Breast epithelium (tissue), 4 donors: Measurements from ENCODE around the gene C12orf50. TPM values are rescaled to one million over a fixed set of nuclear protein-coding genes. Genes with fewer than 3 reads are reported as not detected.
"Not testable (repeated sequence)": the region's sequence is repeated elsewhere in the genome, so short reads cannot be mapped to it uniquely, and the experiment has no call there.

Source experiments
- DNase-seq, 2 donors: peaks; one replicate each; pipeline ENCODE4 v3.0.0-alpha.2; 2019; ENCODE audit warnings: low spot score in 2 of 2
- H3K27ac ChIP-seq, 2 donors: fragments of 200-600 bp; sonication (generic) in 1 of 2; one replicate each; pipeline ENCODE4 v1.5.1; 2016 to 2019; ENCODE audit warnings: mild to moderate bottlenecking in 1 of 2
- H3K27me3 ChIP-seq, 2 donors: fragments of 200-600 bp; sonication (generic) in 1 of 2; one replicate each; pipeline versions ENCODE4 v1.5.1 to v1.6.0; 2017 to 2019; ENCODE audit warnings: control low read depth in 1 of 2, mild to moderate bottlenecking in 1 of 2
- H3K36me3 ChIP-seq: fragments of 200-600 bp; one replicate; pipeline ENCODE4 v1.5.1; 2019
- H3K4me1 ChIP-seq, 2 donors: fragments of 200-600 bp; sonication (generic); one replicate each; pipeline ENCODE4 v1.5.1; 2016 to 2019; ENCODE audit warnings: control low read depth in 1 of 2
- H3K4me3 ChIP-seq, 3 donors: fragments of 200-600 bp; sonication (generic); 1 replicate in 2 of 3; 2 replicates in 1 of 3; pipeline ENCODE4 v1.5.1; 2016 to 2019; ENCODE audit warnings: mild to moderate bottlenecking in 3 of 3, moderate library complexity in 2 of 3
- H3K9me3 ChIP-seq, 2 donors: fragments of 200-600 bp; sonication (generic) in 1 of 2; one replicate each; pipeline ENCODE4 v1.5.1; 2016 to 2019; ENCODE audit warnings: control low read depth in 1 of 2
- CTCF ChIP-seq, 3 donors: fragments of 450-650 bp; IDR thresholded peaks; one replicate each; pipeline ENCODE4 v1.5.1; 2016 to 2017; ENCODE audit warnings: antibody characterized with exemption in 3 of 3, mild to moderate bottlenecking in 3 of 3, moderate library complexity in 3 of 3
- POLR2A ChIP-seq: fragments of 450-650 bp; IDR thresholded peaks from one replicate; pipeline ENCODE4 v1.6.1; 2016; ENCODE audit warnings: antibody characterized with exemption, mild to moderate bottlenecking, moderate library complexity
- POLR2AphosphoS5 ChIP-seq, 3 donors: sonication (generic); formaldehyde crosslinking; IDR thresholded peaks; one replicate each; pipeline ENCODE4 v1.6.1; 2017; ENCODE audit warnings: antibody characterized with exemption in 3 of 3
- intact Hi-C: fragments of 100-400 bp; cut with DNase I; formaldehyde crosslinking; loops from one replicate; pipeline ENCODE4 v1.15.1; 2023; ENCODE audit warnings: low total_unique reads
- total RNA-seq, 3 donors: library from RNA; depleted of rRNA; stranded (reverse); fragments of >200 nt; gene quantifications; one replicate each; pipeline ENCODE4 v1.1.0, GENCODE V29; 2016

C12orf50 gene
- total RNA-seq, 3 donors from 2014 or later, result not detected

DNA sequence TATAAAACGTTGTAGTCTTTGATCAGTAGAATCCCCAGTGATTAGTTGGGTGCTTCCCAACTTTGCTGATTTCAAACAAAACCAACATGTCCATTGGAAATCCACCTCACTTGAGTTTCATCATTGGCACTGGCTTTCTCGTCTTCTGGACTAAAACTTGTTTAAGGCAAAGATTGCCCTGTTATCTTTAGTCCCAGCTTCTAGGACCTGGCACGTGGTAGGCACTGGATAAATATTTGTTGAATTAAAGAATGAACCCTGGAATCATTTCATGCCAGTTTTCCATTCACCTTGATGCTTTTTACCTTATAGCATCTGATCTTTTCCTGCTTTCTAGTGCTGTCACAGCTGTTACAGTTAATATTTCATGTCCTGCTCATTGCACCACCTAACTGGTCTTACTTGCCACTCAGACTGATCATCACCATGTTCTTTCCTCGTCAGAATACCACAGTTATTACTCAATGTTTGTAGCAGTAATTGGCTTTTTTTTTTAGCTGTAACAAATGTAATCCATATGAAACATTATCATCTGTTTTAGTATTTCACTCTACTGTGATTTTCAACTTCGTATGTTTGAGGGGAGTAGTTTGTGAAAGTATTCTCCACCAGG is 7.3 kb upstream of the C12orf50 start:
- H3K27ac ChIP-seq, result no peak overlapping the region
- H3K9me3 ChIP-seq, result no peaks in the 10 kb centered on the region
- no peaks in the 10 kb centered on the region for H3K4me1 ChIP-seq
- intact Hi-C loops, result no loop called here
- no peak for DNase-seq
- TF ChIP-seq POLR2A, result no peak
- no peak for TF ChIP-seq CTCF (IDR thresholded peaks at IDR 0.05)
- TF ChIP-seq POLR2AphosphoS5 (IDR thresholded peaks at IDR 0.05), result no peak
- H3K36me3 ChIP-seq, result no peaks in the 10 kb centered on the region
- H3K4me3 ChIP-seq, result peak overlapping the region; percentile 55 to 91 (median 76)
- no peaks in the 10 kb centered on the region for H3K27me3 ChIP-seq

DNA sequence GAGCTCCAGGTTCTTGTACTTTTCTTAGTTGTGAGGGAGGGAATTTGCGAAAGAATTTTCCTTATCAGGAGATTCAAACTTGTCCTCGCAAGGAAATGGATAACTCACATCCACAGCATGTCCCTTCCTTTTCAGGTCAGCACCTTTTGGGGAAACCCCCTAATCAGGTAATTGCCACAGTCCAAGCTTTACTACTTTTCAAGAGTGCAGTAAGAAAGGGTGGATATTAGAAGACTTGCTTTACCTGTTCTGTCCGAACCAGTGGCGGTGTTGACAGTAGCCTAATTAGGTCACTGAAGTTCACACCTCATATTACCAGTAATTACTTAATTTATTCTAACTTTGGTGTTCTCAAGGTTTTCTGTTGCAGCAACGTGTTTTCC is 6.7 kb upstream of the C12orf50 start:
- Histone ChIP-seq H3K36me3 (no peaks in the 10 kb centered on the region), H3K27me3 (no peaks in the 10 kb centered on the region), H3K27ac (peak overlapping the region; percentile 62 to 81), H3K4me3 (peak overlapping the region; percentile 55 to 91 (median 76)), H3K9me3 (no peaks in the 10 kb centered on the region), H3K4me1 (no peaks in the 10 kb centered on the region)
- TF ChIP-seq POLR2A (no peak), POLR2AphosphoS5 (IDR thresholded peaks at IDR 0.05) (no peak), CTCF (IDR thresholded peaks at IDR 0.05) (no peak)
- DNase-seq, result no peak
- intact Hi-C loops, result no loop called here

GRCh38 chr12:88035271-88035906 is 6.2 kb upstream of the C12orf50 start:
- H3K9me3 ChIP-seq, result no peaks in the 10 kb centered on the region
- no peaks in the 10 kb centered on the region for H3K4me1 ChIP-seq
- H3K4me3 ChIP-seq, result peak overlapping the region; percentile 55 to 91 (median 76)
- peak; percentile 67 to 77 (median 75) for TF ChIP-seq POLR2AphosphoS5 (IDR thresholded peaks at IDR 0.05)
- TF ChIP-seq POLR2A, result peak; percentile 36
- TF ChIP-seq CTCF (IDR thresholded peaks at IDR 0.05), result no peak
- intact Hi-C loops, result no loop called here
- H3K27me3 ChIP-seq, result no peaks in the 10 kb centered on the region
- H3K36me3 ChIP-seq, result no peaks in the 10 kb centered on the region
- DNase-seq, result peak; percentile 80 to 83
- peak overlapping the region; percentile 62 to 81 for H3K27ac ChIP-seq

GRCh38 chr12:88031161-88031560 is 2.0 kb upstream of the C12orf50 start:
- intact Hi-C loops, H3K27me3 ChIP-seq, DNase-seq, H3K9me3 ChIP-seq, H3K27ac ChIP-seq, H3K36me3 ChIP-seq, H3K4me3 ChIP-seq, H3K4me1 ChIP-seq: not testable (repeated sequence)

- no peaks in the 10 kb centered on the region for H3K4me1 ChIP-seq
- H3K27me3 ChIP-seq, result no peaks in the 10 kb centered on the region
- no peaks in the 10 kb centered on the region for H3K9me3 ChIP-seq
- no peak for DNase-seq
- H3K27ac ChIP-seq, result no peak overlapping the region
- intact Hi-C loops, result no loop called here
- no peaks in the 10 kb centered on the region for H3K36me3 ChIP-seq
- no peak overlapping the region for H3K4me3 ChIP-seq
- TF ChIP-seq POLR2A (no peak), CTCF (IDR thresholded peaks at IDR 0.05) (no peak), POLR2AphosphoS5 (IDR thresholded peaks at IDR 0.05) (no peak)
Measured at GRCh38 chr12:88026196-88026595, 3.0 kb downstream of the C12orf50 start.
